ENCODE results near the gene CNTN5.

CNTN5 gene

DNA sequence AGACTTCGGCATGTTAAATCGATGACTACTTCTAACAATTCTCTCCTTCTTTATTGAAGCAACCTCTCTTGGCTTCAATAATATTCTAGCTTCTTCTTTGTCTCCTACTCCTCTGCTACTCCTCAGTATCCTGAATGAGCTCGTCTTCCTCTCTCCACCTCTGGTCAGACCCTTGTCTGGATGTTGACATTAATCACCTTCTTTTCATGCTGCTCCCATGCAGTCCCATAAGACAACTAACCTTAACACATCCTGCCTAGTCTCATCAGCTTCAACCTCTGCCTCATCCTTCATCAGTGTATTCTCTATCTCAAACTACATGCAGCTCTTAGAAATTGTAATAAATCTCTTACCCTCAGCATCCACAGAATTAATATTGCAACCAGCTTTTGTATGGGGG, 695.6 kb downstream of the CNTN5 start:
- TF ChIP-seq, protein P1, sequence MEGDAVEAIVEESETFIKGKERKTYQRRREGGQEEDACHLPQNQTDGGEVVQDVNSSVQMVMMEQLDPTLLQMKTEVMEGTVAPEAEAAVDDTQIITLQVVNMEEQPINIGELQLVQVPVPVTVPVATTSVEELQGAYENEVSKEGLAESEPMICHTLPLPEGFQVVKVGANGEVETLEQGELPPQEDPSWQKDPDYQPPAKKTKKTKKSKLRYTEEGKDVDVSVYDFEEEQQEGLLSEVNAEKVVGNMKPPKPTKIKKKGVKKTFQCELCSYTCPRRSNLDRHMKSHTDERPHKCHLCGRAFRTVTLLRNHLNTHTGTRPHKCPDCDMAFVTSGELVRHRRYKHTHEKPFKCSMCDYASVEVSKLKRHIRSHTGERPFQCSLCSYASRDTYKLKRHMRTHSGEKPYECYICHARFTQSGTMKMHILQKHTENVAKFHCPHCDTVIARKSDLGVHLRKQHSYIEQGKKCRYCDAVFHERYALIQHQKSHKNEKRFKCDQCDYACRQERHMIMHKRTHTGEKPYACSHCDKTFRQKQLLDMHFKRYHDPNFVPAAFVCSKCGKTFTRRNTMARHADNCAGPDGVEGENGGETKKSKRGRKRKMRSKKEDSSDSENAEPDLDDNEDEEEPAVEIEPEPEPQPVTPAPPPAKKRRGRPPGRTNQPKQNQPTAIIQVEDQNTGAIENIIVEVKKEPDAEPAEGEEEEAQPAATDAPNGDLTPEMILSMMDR (IDR thresholded peaks at IDR 0.05; ENCODE audit: control insufficient read depth, insufficient read depth, low read depth, low read length, missing control alignments): no peak
- no peak for DNase-seq (ENCODE audit: low read depth)
- H3K4me3 ChIP-seq (ENCODE audit: control insufficient read depth, low read depth, low read length): no peak overlapping the region

DNA sequence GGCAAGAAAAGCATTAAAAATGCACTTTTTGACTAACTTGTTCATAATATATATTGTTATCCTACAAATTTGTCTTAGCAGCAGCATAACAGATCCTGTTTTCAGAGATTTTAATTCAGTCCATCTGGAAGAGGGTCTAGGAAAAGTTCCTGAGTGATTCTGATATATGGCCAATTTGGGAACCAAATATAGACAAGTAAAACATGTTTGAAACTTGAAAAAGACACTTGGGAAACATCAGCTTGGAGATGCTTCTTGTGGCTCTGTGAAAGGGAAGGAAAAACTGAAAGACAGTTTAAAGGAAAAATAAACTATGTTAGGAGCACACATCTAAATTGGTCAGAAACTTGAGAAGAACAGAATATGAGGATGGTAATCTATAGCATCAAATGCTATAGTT, 697.5 kb downstream of the CNTN5 start:
- TF ChIP-seq, protein P1 (IDR thresholded peaks at IDR 0.05; ENCODE audit: control insufficient read depth, insufficient read depth, low read depth, low read length, missing control alignments): no peak
- H3K4me3 ChIP-seq (ENCODE audit: control insufficient read depth, low read depth, low read length): no peak overlapping the region
- no peak for DNase-seq (ENCODE audit: low read depth)

DNA sequence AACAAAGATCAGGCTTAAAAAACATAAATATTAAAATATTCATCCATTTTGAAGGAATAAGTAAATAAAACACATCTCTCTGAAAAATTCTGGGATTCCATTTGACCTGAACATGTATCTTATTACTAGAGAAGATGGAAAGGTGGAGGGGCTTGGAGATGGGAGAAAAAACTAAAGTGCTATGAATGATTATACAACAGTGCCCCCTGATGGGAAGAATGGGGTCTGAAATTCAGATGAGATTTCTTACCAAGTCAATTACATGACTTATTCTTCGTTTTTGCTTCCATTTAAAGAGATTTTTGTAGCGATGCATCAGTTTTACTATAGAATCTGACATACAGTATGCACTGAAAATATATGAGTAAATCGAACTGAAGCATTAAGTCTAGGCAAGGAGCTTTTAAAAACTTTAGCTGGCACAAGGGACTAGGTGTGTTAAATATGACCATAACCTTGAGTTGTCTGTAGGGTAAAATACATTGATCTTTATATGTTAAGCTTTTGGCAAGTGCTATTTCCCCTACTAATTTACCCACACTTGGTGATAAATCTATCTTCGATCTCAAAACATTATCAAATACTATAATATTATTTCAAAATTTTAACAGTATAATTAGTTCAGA, 718.8 kb downstream of the CNTN5 start:
- no peak overlapping the region for H3K4me3 ChIP-seq (ENCODE audit: control insufficient read depth, low read depth, low read length)
- TF ChIP-seq, protein P1 (IDR thresholded peaks at IDR 0.05; ENCODE audit: control insufficient read depth, insufficient read depth, low read depth, low read length, missing control alignments): no peak
- no peak for DNase-seq (ENCODE audit: low read depth)

DNA sequence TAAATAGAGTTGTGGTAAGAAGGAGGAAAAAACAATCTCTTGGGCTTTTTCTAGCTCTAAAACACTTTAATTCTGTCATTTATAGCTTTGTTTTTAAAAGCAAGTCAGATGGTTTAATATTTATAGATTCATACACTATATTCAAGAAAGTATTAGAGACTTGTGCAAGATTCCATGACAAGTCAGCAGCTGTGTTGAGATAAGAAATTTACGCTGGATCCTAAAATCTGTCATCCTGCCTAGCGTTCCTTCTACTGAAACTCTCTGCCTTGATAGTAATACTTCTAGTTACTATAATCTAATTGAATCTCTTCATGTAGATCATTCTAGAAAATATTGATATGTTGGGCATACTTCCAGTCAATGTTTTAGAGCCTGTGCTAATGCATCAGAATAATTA, 721.8 kb downstream of the CNTN5 start:
- no peak overlapping the region for H3K4me3 ChIP-seq (ENCODE audit: control insufficient read depth, low read depth, low read length)
- no peak for DNase-seq (ENCODE audit: low read depth)
- TF ChIP-seq, protein P1 (IDR thresholded peaks at IDR 0.05; ENCODE audit: control insufficient read depth, insufficient read depth, low read depth, low read length, missing control alignments): no peak

DNA sequence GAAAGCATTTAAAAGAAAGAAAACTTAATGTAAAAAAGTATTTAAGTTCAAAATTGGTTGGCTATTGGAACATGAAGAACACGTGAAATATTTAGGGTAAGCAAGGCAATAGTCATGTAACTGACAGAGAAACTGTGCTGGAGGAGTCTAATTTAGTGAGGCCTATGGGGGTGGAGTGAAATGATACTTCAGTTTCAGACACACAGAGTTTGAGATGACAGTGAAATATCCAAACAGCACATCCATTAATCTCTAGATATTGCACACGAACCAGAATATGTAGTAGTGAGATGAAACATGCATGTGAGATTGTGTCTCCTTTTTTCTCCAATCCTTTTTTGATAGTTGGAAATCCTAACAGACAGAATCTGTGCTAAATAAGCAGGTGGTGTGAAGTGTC, 739.0 kb downstream of the CNTN5 start:
- TF ChIP-seq, protein P1 (IDR thresholded peaks at IDR 0.05; ENCODE audit: control insufficient read depth, insufficient read depth, low read depth, low read length, missing control alignments): no peak
- H3K4me3 ChIP-seq (ENCODE audit: control insufficient read depth, low read depth, low read length): no peak overlapping the region
- no peak for DNase-seq (ENCODE audit: low read depth)

DNA sequence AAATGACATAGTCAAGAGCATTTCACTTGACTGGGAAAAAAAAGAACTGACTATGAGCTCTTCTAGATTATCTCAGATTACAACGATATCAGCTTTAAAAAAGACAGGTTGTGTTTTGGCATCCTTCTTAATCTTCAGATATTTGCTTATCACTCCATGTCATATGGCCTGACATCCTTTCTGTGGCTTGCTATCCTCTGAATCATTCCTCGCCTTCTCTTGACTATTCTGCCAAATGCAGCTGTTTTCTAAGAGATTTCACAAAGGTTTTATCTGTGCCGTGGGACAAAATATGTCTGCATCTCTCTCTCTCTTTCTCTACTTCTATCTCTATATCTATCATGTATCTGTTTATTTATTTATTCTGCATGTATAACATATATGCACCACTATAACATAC, 746.1 kb downstream of the CNTN5 start:
- TF ChIP-seq, protein P1 (IDR thresholded peaks at IDR 0.05; ENCODE audit: control insufficient read depth, insufficient read depth, low read depth, low read length, missing control alignments): no peak
- H3K4me3 ChIP-seq (ENCODE audit: control insufficient read depth, low read depth, low read length): no peak overlapping the region
- no peak for DNase-seq (ENCODE audit: low read depth)

DNA sequence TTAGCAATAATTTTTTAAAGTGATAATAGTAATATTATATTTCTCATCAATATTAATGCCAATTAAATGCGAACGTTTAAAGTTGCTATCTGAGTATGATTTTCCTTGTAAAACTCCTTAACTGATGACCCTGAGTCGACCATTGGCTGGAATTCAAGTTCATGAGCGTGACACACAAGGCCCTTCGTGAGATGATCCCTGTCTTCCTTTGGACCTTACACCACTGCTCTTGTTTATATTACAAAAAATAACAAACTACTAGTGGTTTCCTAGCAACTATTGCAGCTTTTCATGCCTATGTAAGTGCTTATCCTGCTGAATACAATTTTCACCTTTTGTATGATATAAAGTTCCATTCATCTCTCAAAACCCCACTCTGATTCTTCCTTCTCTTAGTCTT, 752.9 kb downstream of the CNTN5 start:
- TF ChIP-seq, protein P1 (IDR thresholded peaks at IDR 0.05; ENCODE audit: control insufficient read depth, insufficient read depth, low read depth, low read length, missing control alignments): no peak
- DNase-seq (ENCODE audit: low read depth): no peak
- no peak overlapping the region for H3K4me3 ChIP-seq (ENCODE audit: control insufficient read depth, low read depth, low read length)

Data from AG09309 (cell line).